Suprapubic skin (tissue), 4 donors: ENCODE data around the gene ID1. TPM values are rescaled to one million over a fixed set of nuclear protein-coding genes. Genes with fewer than 3 reads are reported as not detected.
"Not testable (repeated sequence)": the region's sequence is repeated elsewhere in the genome, so short reads cannot be mapped to it uniquely, and the experiment has no call there.

ENCODE experiments used
- DNase-seq, 2 donors: peaks; one replicate each; pipeline ENCODE4 v3.0.0-alpha.2; 2019; ENCODE audit warnings: low spot score in 2 of 2
- H3K27ac ChIP-seq: fragments of 200-600 bp; sonication (generic); one replicate; pipeline ENCODE4 v1.5.1; 2019
- H3K27me3 ChIP-seq: fragments of 200-600 bp; sonication (generic); one replicate; pipeline ENCODE4 v1.5.1; 2019
- H3K36me3 ChIP-seq: fragments of 200-600 bp; sonication (generic); one replicate; pipeline ENCODE4 v1.5.1; 2019
- H3K4me1 ChIP-seq: fragments of 200-600 bp; sonication (generic); one replicate; pipeline ENCODE4 v1.5.1; 2019
- H3K4me3 ChIP-seq: fragments of 200-600 bp; sonication (generic); one replicate; pipeline ENCODE4 v1.5.1; 2019; ENCODE audit warnings: mild to moderate bottlenecking
- H3K9me3 ChIP-seq: fragments of 200-600 bp; sonication (generic); one replicate; pipeline ENCODE4 v1.5.1; 2019
- CTCF ChIP-seq, 2 donors: fragments of 200-600 bp in 1 of 2; fragments of 450-650 bp in 1 of 2; sonication (generic) in 1 of 2; IDR thresholded peaks; one replicate each; pipeline ENCODE4 v1.5.1; 2016 to 2019; ENCODE audit warnings: antibody characterized with exemption in 2 of 2, mild to moderate bottlenecking in 1 of 2, moderate library complexity in 1 of 2
- EP300 ChIP-seq: sonication (generic); formaldehyde crosslinking; IDR thresholded peaks from one replicate; pipeline ENCODE4 v1.6.1; 2017; ENCODE audit warnings: antibody characterized with exemption
- POLR2A ChIP-seq, 2 donors: fragments of 450-650 bp; IDR thresholded peaks; one replicate each; pipeline ENCODE4 v1.6.1; 2017; ENCODE audit warnings: antibody characterized with exemption in 2 of 2, mild to moderate bottlenecking in 2 of 2, moderate library complexity in 2 of 2
- POLR2AphosphoS5 ChIP-seq, 3 donors: sonication (generic); formaldehyde crosslinking; IDR thresholded peaks; one replicate each; pipeline ENCODE4 v1.6.1; 2017; ENCODE audit warnings: antibody characterized with exemption in 3 of 3
- WGBS: methylation state at CpG from one replicate; pipeline ENCODE4 v1.1.5; 2018; 5-methylcytosine and 5-hydroxymethylcytosine counted together
- total RNA-seq, 4 donors: library from RNA; depleted of rRNA; stranded (reverse); fragments of >200 nt; gene quantifications; one replicate each; pipeline ENCODE4 v1.1.0, GENCODE V29; 2016

ID1 gene
- total RNA-seq, 4 donors from 2014 or later = 335 to 766 (median 507) TPM

GRCh38 chr20:31641391-31641790 lies 36.3 kb downstream of the ID1 start:
- H3K4me1 ChIP-seq = no peaks in the 10 kb centered on the region
- no peaks in the 10 kb centered on the region for H3K9me3 ChIP-seq
- no peak overlapping the region for H3K4me3 ChIP-seq
- TF ChIP-seq CTCF (IDR thresholded peaks at IDR 0.05) = no peak
- no peak for TF ChIP-seq POLR2AphosphoS5 (IDR thresholded peaks at IDR 0.05)
- no peak for TF ChIP-seq EP300
- TF ChIP-seq POLR2A (IDR thresholded peaks at IDR 0.05) = no peak
- no peak overlapping the region for H3K27ac ChIP-seq
- no peaks in the 10 kb centered on the region for H3K27me3 ChIP-seq
- no peak for DNase-seq
- WGBS = 90% methylated on average over 6 of the region's 6 CpGs
- H3K36me3 ChIP-seq = no peaks in the 10 kb centered on the region

- H3K4me1 ChIP-seq = no peaks in the 10 kb centered on the region
- 79% methylated on average over 1 of the region's 1 CpG for WGBS
- no peak for TF ChIP-seq POLR2A (IDR thresholded peaks at IDR 0.05)
- TF ChIP-seq EP300 = no peak
- TF ChIP-seq POLR2AphosphoS5 (IDR thresholded peaks at IDR 0.05) = no peak
- TF ChIP-seq CTCF (IDR thresholded peaks at IDR 0.05) = no peak
Observed at GRCh38 chr20:31642837-31643236, 37.7 kb downstream of the ID1 start.

GRCh38 chr20:31643522-31643921 lies 38.4 kb downstream of the ID1 start:
- H3K9me3 ChIP-seq = no peaks in the 10 kb centered on the region
- no peaks in the 10 kb centered on the region for H3K4me1 ChIP-seq
- no peak for DNase-seq
- no peak overlapping the region for H3K27ac ChIP-seq
- TF ChIP-seq POLR2A (IDR thresholded peaks at IDR 0.05) (no peak), EP300 (no peak), CTCF (IDR thresholded peaks at IDR 0.05) (no peak), POLR2AphosphoS5 (IDR thresholded peaks at IDR 0.05) (no peak)
- no peaks in the 10 kb centered on the region for H3K36me3 ChIP-seq
- WGBS = 92% methylated on average over 4 of the region's 4 CpGs
- no peak overlapping the region for H3K4me3 ChIP-seq
- H3K27me3 ChIP-seq = no peaks in the 10 kb centered on the region

More at GRCh38 chr20:31642837-31643236, 37.7 kb downstream of the ID1 start:
- Histone ChIP-seq H3K9me3 (no peaks in the 10 kb centered on the region), H3K36me3 (no peaks in the 10 kb centered on the region), H3K27ac (no peak overlapping the region), H3K27me3 (no peaks in the 10 kb centered on the region), H3K4me3 (no peak overlapping the region)
- DNase-seq = no peak

GRCh38 chr20:31644701-31645100 lies 39.6 kb downstream of the ID1 start:
- H3K27me3 ChIP-seq = no peaks in the 10 kb centered on the region
- TF ChIP-seq POLR2AphosphoS5 (IDR thresholded peaks at IDR 0.05) (no peak), EP300 (no peak), CTCF (IDR thresholded peaks at IDR 0.05) (no peak), POLR2A (IDR thresholded peaks at IDR 0.05) (no peak)
- WGBS = 81% methylated on average over 8 of the region's 8 CpGs
- no peaks in the 10 kb centered on the region for H3K9me3 ChIP-seq
- H3K27ac ChIP-seq = no peak overlapping the region
- no peak overlapping the region for H3K4me3 ChIP-seq
- no peaks in the 10 kb centered on the region for H3K36me3 ChIP-seq
- no peak for DNase-seq
- no peaks in the 10 kb centered on the region for H3K4me1 ChIP-seq

GRCh38 chr20:31648104-31648503 lies 43.0 kb downstream of the ID1 start:
- 51% methylated on average over 3 of the region's 3 CpGs for WGBS
- not testable (repeated sequence) for H3K4me3 ChIP-seq, H3K9me3 ChIP-seq, H3K36me3 ChIP-seq, DNase-seq, H3K27me3 ChIP-seq, H3K27ac ChIP-seq
- peaks cover 10% of the 10 kb centered on the region for H3K4me1 ChIP-seq

- Histone ChIP-seq H3K27ac (no peak overlapping the region), H3K27me3 (no peaks in the 10 kb centered on the region), H3K36me3 (no peaks in the 10 kb centered on the region), H3K4me1 (peaks cover 18% of the 10 kb centered on the region), H3K4me3 (no peak overlapping the region), H3K9me3 (no peaks in the 10 kb centered on the region)
- DNase-seq = no peak
- TF ChIP-seq CTCF (IDR thresholded peaks at IDR 0.05) = no peak
- no peak for TF ChIP-seq POLR2A (IDR thresholded peaks at IDR 0.05)
- WGBS = 11% methylated on average over 5 of the region's 5 CpGs
Observed at GRCh38 chr20:31652917-31653396, 47.9 kb downstream of the ID1 start.
